Progenitor cell of endocrine pancreas (in vitro differentiated cells): ENCODE measurements around the gene SPZ1. TPM values are rescaled to one million over a fixed set of nuclear protein-coding genes. Genes with fewer than 3 reads are reported as not detected.

ENCODE experiments used
- DNase-seq: peaks from one replicate; pipeline ENCODE4 v3.0.0; 2021; ENCODE audit warnings: low spot score; ENCODE audit not compliant: unreplicated experiment
- H3K27ac Mint-ChIP-seq: 2 replicates; pipeline ENCODE4 v1.8.0; 2021; ENCODE audit warnings: mild to moderate bottlenecking, moderate library complexity, mixed read lengths
- H3K27me3 Mint-ChIP-seq: 2 replicates; pipeline ENCODE4 v1.8.0; 2021; ENCODE audit warnings: mixed read lengths
- H3K36me3 Mint-ChIP-seq: 2 replicates; pipeline ENCODE4 v1.8.0; 2022; ENCODE audit warnings: mixed read lengths; ENCODE audit not compliant: insufficient read depth
- H3K4me1 Mint-ChIP-seq: 2 replicates; pipeline ENCODE4 v1.8.0; 2021; ENCODE audit warnings: low read depth, mixed read lengths
- H3K4me3 Mint-ChIP-seq: 2 replicates; pipeline ENCODE4 v1.8.0; 2021; ENCODE audit warnings: low read depth, mild to moderate bottlenecking, moderate library complexity, mixed read lengths
- H3K9me3 Mint-ChIP-seq: 2 replicates; pipeline ENCODE4 v1.8.0; 2021; ENCODE audit warnings: low read depth, mixed read lengths
- total RNA-seq: library from RNA; stranded (reverse); gene quantifications from 2 replicates; pipeline ENCODE4 v1.2.1, GENCODE V29; 2021
- TF ChIP-seq, protein P1 (sequence below): fragments of 200-600 bp; sonication (generic); IDR thresholded peaks from one replicate; pipeline ENCODE4 v1.5.0; 2021; ENCODE audit warnings: antibody characterized with exemption, mild to moderate bottlenecking; ENCODE audit not compliant: unreplicated experiment

Gene SPZ1
- total RNA-seq, 1 donor from 2014 or later = not detected

DNA sequence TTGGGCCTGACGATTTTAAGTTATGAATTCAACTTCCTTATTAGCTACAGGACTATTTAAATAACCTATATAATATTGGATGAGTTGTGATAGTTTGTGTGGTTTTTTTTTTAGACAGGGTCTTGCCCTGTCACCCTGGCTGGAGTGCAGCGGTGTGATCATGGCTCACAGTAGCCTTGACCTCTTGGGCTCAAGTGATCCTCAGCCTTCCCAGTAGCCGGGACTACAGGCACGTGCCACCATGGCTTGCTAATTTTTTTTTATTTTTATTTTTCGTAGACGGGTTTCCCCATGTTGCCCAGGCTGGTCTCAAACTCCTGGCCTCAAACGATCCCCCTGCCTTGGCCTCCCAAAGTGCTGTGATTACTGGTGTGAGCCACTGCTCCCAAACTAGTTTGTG is 17.6 kb downstream of the SPZ1 start:
- H3K27ac Mint-ChIP-seq = no peak overlapping the region
- peaks cover 3% of the 10 kb centered on the region for H3K27me3 Mint-ChIP-seq
- H3K4me3 Mint-ChIP-seq = no peak overlapping the region
- TF ChIP-seq, protein P1, sequence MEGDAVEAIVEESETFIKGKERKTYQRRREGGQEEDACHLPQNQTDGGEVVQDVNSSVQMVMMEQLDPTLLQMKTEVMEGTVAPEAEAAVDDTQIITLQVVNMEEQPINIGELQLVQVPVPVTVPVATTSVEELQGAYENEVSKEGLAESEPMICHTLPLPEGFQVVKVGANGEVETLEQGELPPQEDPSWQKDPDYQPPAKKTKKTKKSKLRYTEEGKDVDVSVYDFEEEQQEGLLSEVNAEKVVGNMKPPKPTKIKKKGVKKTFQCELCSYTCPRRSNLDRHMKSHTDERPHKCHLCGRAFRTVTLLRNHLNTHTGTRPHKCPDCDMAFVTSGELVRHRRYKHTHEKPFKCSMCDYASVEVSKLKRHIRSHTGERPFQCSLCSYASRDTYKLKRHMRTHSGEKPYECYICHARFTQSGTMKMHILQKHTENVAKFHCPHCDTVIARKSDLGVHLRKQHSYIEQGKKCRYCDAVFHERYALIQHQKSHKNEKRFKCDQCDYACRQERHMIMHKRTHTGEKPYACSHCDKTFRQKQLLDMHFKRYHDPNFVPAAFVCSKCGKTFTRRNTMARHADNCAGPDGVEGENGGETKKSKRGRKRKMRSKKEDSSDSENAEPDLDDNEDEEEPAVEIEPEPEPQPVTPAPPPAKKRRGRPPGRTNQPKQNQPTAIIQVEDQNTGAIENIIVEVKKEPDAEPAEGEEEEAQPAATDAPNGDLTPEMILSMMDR = no peak
- DNase-seq = no peak
- H3K4me1 Mint-ChIP-seq = no peaks in the 10 kb centered on the region
- no peaks in the 10 kb centered on the region for H3K36me3 Mint-ChIP-seq
- H3K9me3 Mint-ChIP-seq = no peaks in the 10 kb centered on the region

DNA sequence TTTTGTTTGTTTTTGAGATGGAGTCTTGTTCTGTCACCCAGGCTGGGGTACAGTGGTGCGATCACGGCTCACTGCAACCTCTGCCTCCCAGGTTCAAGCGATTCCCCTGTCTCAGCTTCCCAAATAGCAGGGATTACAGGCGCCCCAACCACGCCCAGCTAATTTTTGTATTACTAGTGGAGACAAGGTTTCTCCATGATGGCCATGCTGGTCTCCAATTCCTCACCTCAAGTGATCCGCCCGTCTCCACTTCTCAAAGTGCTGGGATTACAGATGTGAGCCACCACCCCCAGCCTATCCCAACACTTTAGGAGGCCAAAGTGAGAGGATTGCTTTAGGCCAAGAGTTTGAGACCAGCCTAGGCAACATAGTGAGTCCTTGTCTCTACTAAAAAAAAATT is 19.3 kb downstream of the SPZ1 start:
- Mint-ChIP-seq H3K9me3 (no peaks in the 10 kb centered on the region), H3K27me3 (peaks cover 3% of the 10 kb centered on the region), H3K36me3 (no peaks in the 10 kb centered on the region), H3K4me3 (no peak overlapping the region), H3K27ac (no peak overlapping the region), H3K4me1 (no peaks in the 10 kb centered on the region)
- DNase-seq = no peak
- TF ChIP-seq, protein P1 = no peak

DNA sequence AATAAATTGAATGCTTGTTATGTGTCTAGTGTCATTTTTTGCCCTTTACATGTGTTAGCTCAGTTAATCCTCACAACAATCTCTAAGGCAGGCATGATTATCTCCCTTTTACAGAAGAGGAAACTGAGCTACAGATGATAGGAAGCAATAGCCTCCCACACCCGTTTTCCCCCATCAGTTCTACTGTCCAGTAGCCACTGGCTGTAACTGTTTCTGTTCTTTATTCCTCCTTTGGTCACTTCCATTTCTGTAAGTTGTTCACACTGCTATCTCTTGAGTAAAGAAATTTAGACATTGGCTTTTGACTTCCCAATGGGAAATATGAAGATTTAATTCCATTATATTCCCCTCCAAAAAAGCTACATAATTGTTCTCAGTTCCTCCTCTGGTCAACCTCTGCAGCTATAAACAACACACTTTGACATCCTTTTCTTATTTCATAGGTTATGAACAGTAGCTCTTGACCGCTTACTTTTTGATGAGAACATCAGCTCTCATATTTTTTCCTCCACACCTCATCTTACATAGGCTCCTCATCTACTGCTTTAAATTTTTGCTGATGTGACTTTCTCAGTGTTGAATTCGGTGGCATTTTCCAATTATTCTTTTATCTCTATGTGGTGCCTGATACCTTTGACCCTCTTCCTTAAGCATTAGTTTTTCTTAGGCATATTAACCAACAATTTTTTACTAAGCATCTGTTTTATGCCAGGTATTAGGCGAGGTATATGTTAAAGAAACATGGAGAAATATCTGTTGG is 21.4 kb downstream of the SPZ1 start:
- no peaks in the 10 kb centered on the region for H3K9me3 Mint-ChIP-seq
- no peaks in the 10 kb centered on the region for H3K4me1 Mint-ChIP-seq
- TF ChIP-seq, protein P1 = no peak
- peaks cover 3% of the 10 kb centered on the region for H3K27me3 Mint-ChIP-seq
- H3K36me3 Mint-ChIP-seq = no peaks in the 10 kb centered on the region
- H3K27ac Mint-ChIP-seq = no peak overlapping the region
- DNase-seq = no peak
- H3K4me3 Mint-ChIP-seq = no peak overlapping the region

DNA sequence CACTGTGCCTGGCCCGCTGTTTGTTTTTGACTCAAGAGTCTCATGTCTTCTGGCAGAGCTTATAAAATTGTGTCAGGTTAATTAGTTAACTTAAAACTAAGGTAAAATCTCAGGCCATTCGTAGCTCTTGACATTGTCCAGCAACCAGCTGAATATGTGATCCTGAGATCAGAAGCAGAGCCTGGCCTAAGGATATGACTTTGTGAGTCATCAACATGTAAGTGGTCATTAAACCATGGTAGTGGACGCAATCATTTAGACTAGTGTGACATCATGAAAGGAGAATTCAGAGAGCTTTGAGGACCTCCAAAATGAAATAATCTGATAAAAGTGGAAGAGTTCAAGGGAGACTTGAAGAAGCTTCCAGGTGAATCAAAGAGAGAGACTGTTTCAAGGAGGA is 23.3 kb downstream of the SPZ1 start:
- no peak for DNase-seq

DNA sequence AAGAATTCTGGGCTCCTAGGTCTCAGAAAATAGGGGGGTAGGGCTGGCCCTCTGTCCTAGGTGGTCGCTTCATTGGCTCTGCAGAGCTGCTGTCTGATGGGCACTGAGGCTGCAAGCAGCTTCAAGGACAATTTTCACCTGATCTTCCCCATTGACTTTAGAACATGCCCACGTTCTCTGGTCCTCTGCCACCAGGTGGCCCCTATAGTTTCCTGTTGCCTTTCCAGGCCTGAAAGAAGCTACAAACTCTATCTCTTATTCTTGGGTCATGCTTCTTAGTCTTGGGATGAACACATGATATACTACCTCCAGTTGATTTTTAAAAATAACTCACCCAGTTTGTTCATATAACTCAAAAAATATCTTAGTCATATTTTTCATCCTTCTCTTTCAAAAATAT is 26.3 kb downstream of the SPZ1 start:
- no peaks in the 10 kb centered on the region for H3K27me3 Mint-ChIP-seq
- TF ChIP-seq, protein P1 = peak; percentile 52
- H3K4me1 Mint-ChIP-seq = no peaks in the 10 kb centered on the region
- H3K36me3 Mint-ChIP-seq = no peaks in the 10 kb centered on the region
- H3K4me3 Mint-ChIP-seq = no peak overlapping the region
- H3K9me3 Mint-ChIP-seq = no peaks in the 10 kb centered on the region
- DNase-seq = no peak
- no peak overlapping the region for H3K27ac Mint-ChIP-seq

More for the DNA sequence above, 23.3 kb downstream of the SPZ1 start:
- TF ChIP-seq, protein P1 = no peak
- Mint-ChIP-seq H3K9me3 (no peaks in the 10 kb centered on the region), H3K4me1 (no peaks in the 10 kb centered on the region), H3K27me3 (peaks cover 3% of the 10 kb centered on the region), H3K4me3 (no peak overlapping the region), H3K27ac (no peak overlapping the region), H3K36me3 (no peaks in the 10 kb centered on the region)
